Ovary (tissue), 9 donors: Measurements from ENCODE around the gene SNX10. TPM values are rescaled to one million over a fixed set of nuclear protein-coding genes. Genes with fewer than 3 reads are reported as not detected.

Experiments used
- DNase-seq, 5 donors: peaks; one replicate each; pipeline ENCODE4 v3.0.0-alpha.2; 2019 to 2020
- H3K27ac ChIP-seq, 2 donors: fragments of 200-600 bp; one replicate each; pipeline versions ENCODE4 v1.5.1 to v1.8.0; 2019 to 2022
- H3K27me3 ChIP-seq: fragments of 200-600 bp; one replicate; pipeline ENCODE4 v1.8.0; 2022
- H3K36me3 ChIP-seq: fragments of 200-600 bp; sonication (generic); one replicate; pipeline ENCODE4 v1.5.1; 2019
- H3K4me1 ChIP-seq: one replicate; pipeline ENCODE4 v1.8.1; 2013; ENCODE audit warnings: mild to moderate bottlenecking, moderate library complexity; ENCODE audit not compliant: insufficient read depth
- H3K4me3 ChIP-seq: fragments of 200-600 bp; sonication (generic); one replicate; pipeline ENCODE4 v1.5.1; 2017
- H3K9me3 ChIP-seq, 2 donors: fragments of 200-600 bp in 1 of 2; sonication (generic) in 1 of 2; one replicate each; pipeline versions ENCODE4 v1.5.1 to v1.8.1; 2013 to 2019; ENCODE audit warnings: mild to moderate bottlenecking in 1 of 2, moderate library complexity in 1 of 2
- CTCF ChIP-seq, 3 donors: fragments of 450-650 bp in 2 of 3; fragments of 200-600 bp in 1 of 3; IDR thresholded peaks; one replicate each; pipeline versions ENCODE4 v1.5.1 to v1.8.0; 2016 to 2022; ENCODE audit warnings: antibody characterized with exemption in 3 of 3, mild to moderate bottlenecking in 1 of 3
- EP300 ChIP-seq: sonication (generic); formaldehyde crosslinking; IDR thresholded peaks from one replicate; pipeline ENCODE4 v1.6.1; 2017; ENCODE audit warnings: antibody characterized with exemption
- POLR2A ChIP-seq: fragments of 450-650 bp; IDR thresholded peaks from one replicate; pipeline ENCODE4 v1.6.1; 2017; ENCODE audit warnings: antibody characterized with exemption, mild to moderate bottlenecking, moderate library complexity
- WGBS, 3 donors: extraction: QIAGEN DNeasy Blood & Tissue Kit in 1 of 3; methylation state at CpG; one replicate each; pipeline versions ENCODE4 v1.1.5 to v1.1.7; 2013 to 2017; 5-methylcytosine and 5-hydroxymethylcytosine counted together
- intact Hi-C, 4 donors: fragments of 100-400 bp; cut with DNase I; formaldehyde crosslinking; loops; one replicate each; pipeline versions ENCODE4 v1.11.0 to v1.15.1; 2022 to 2023
- polyA plus RNA-seq, 2 donors: library from polyadenylated mRNA; stranded (reverse); fragments of 200-250 nt in 1 of 2; fragments of 350-450 nt in 1 of 2; fragmentation: Illumina TruSeq in 1 of 2; extraction: RNeasy Lipid Tissue Mini Kit (QIAGEN cat#74804) in 1 of 2; gene quantifications; one replicate each; pipeline ENCODE4 v1.2.3, GENCODE V29; 2013 to 2014
- total RNA-seq, 7 donors: library from RNA; depleted of rRNA in 2 of 7; stranded (reverse); fragments of >200 nt in 2 of 7; fragmentation: NEBNext Ultra II Directional in 3 of 7; extraction: Animal tissue kit (Norgen Biotek cat#: 25700) in 3 of 7; gene quantifications; one replicate each; pipeline versions ENCODE4 v1.1.0 to v1.2.4, GENCODE V29; 2016 to 2023
- donor health status: DM: no; HTN: no; CAD: no; lungs with moderate emphysema.
- donor health status: DM: no; HTN: no; CAD: no.
- donor health status: Bipolar disorder and iron deficiency.
- donor health status: DM: yes; HTN: yes; CAD: no.
- donor health status: DM: no; HTN: no; CAD: no.
- donor health status: DM: yes; HTN: yes; CAD: no.

SNX10 gene
- total and polyA plus RNA-seq, 9 donors = 1.1 to 6.4 (median 2.0) TPM

DNA sequence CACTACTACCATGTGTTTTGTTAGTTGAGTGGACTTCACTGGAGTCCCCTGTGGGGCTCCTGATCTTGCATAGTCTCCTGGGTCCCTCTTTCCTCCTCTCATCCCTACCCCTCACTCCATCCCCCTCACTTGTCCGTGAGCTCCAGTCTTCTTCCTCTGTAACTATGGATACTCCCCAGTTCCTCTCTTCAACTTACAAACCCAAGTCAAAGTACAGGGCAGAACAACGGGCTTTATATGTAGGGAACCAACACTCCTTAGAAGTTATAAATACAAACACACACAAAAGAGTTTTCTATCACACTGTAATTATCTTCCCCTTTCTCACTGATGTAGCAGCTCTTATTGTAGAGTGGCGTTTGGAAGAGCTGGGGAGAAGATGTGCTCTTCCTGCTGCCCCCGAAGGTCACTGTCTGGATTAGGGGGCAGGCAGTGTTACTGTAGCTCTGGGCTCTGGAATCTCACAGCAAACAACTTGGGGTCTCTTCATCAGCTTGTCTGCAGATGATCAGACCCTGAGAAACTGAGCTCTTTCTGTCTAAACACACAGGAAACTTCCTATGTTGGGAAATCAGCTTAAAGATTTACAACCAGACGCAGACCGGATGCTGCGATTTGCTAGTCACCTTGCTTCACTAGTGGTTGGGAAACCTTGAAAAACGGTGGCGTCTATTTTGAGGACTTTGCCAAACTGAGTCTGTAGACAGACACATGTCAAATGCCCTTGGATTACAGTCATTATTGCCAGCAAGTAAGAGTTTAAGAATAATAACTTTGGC, 13.6 kb downstream of the SNX10 start:
- Histone ChIP-seq H3K36me3 (no peaks in the 10 kb centered on the region), H3K27ac (no peak overlapping the region), H3K9me3 (no peaks in the 10 kb centered on the region), H3K4me3 (no peak overlapping the region), H3K27me3 (no peaks in the 10 kb centered on the region), H3K4me1 (no peaks in the 10 kb centered on the region)
- TF ChIP-seq POLR2A (no peak), EP300 (no peak), CTCF (IDR thresholded peaks at IDR 0.05) (no peak)
- intact Hi-C loops = no loop called here
- DNase-seq = no peak
- WGBS, 3 donors = 78 to 83% (median 82%) methylated on average over 9 of the region's 9 CpGs

DNA sequence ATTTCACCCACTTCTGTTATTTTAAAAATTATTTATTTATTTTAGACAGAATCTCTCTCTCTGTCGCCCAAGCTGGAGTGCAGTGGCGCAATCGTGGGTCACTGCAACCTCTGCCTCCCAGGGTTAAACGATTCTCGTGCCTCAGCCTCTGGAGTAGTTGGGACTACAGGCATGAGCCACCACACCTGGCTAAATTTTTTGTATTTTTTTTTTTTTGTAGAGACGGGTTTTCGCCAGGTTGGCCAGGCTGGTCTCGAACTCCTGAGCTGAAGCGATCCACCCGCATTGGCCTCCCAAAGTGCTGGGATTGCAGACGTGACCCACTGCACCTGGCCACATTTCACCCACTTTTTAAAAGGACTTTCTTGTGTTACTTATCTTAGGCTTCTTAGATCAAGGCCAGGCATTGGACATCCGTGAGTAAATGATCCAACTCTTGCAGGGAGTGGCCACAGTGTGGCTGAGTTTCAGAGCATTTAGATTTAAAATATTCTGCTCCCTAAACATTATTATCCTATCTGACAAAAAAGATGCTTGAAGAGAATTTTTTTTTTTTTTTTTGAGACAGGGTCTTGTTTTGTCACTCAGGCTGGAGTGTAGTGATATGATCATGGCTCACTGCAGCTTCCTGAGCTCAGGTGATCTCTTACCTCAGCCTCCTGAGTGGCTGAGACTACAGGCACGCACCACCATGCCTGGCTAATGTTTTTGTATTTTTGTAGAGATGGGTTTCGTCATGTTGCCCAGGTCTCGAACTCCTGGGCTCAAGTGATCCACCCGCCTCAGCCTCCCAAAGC, 14.4 kb downstream of the SNX10 start:
- Histone ChIP-seq H3K27me3 (no peaks in the 10 kb centered on the region), H3K27ac (no peak overlapping the region), H3K9me3 (no peaks in the 10 kb centered on the region), H3K4me3 (no peak overlapping the region), H3K4me1 (no peaks in the 10 kb centered on the region), H3K36me3 (no peaks in the 10 kb centered on the region)
- intact Hi-C loops = no loop called here
- TF ChIP-seq CTCF (IDR thresholded peaks at IDR 0.05) = no peak
- no peak for TF ChIP-seq EP300
- TF ChIP-seq POLR2A = no peak
- no peak for DNase-seq
- 76 to 79% (median 76%) methylated on average over 16 of the region's 16 CpGs for WGBS, 3 donors

DNA sequence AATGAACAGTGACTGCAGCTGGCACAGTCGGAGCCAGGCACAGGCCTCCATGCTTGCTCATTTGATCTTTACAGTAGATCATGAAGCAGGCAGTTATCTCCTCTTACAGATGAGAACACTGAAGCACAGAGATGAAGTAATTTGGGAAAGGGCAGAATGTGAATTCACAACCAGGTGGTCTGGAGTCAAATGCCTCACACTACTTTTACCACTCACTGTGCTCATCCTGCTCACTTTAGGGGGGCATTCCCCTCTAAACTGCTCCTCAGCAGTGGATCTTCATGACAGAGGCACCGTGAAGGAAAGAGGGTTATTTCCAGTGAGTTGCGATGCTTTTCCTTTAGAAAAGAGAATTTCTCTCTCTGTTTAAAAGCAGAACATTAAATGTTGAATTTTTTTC, 15.1 kb downstream of the SNX10 start:
- Histone ChIP-seq H3K27ac (no peak overlapping the region), H3K27me3 (no peaks in the 10 kb centered on the region), H3K9me3 (no peaks in the 10 kb centered on the region), H3K36me3 (no peaks in the 10 kb centered on the region), H3K4me3 (no peak overlapping the region), H3K4me1 (no peaks in the 10 kb centered on the region)
- 55 to 64% (median 56%) methylated on average over 3 of the region's 3 CpGs for WGBS, 3 donors
- TF ChIP-seq EP300 (no peak), POLR2A (no peak), CTCF (IDR thresholded peaks at IDR 0.05) (no peak)
- intact Hi-C loops = no loop called here
- DNase-seq = no peak

DNA sequence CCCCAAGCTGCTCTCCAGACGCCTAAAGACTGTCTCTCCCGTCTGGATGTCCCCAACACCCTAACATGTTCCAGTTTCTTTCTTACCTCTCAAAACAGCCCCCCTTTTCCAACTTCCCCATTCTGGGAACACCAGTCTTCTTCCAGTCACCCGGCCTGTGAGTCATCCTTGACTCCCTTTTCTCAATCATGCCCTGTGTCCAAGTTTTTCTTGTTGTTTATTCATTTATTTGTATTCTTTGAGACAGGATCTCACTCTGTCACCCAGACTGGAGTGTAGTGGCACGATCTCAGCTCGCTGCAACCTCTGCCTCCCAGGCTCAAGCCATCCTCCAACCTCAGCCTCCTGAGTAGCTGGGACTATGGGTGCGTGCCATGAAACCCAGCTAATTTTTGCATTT, 15.6 kb downstream of the SNX10 start:
- no peaks in the 10 kb centered on the region for H3K27me3 ChIP-seq
- no peaks in the 10 kb centered on the region for H3K36me3 ChIP-seq
- no peak overlapping the region for H3K4me3 ChIP-seq
- intact Hi-C loops = no loop called here
- WGBS, 3 donors = 40 to 53% (median 51%) methylated on average over 6 of the region's 6 CpGs
- peak in 1 of 5 donors; percentile 28 for DNase-seq
- no peak overlapping the region for H3K27ac ChIP-seq
- H3K4me1 ChIP-seq = no peaks in the 10 kb centered on the region
- TF ChIP-seq EP300 = no peak
- no peak for TF ChIP-seq POLR2A
- TF ChIP-seq CTCF (IDR thresholded peaks at IDR 0.05) = no peak
- H3K9me3 ChIP-seq = no peaks in the 10 kb centered on the region
